Mesendoderm (in vitro differentiated cells): ENCODE measurements around the gene LDLRAD2.

Source experiments
- DNase-seq: peaks from one replicate; pipeline ENCODE4 v3.0.0; 2013
- H2AK5ac ChIP-seq: 2 replicates; pipeline ENCODE4 v1.6.1; 2013; ENCODE audit warnings: low read length, inconsistent platforms
- H2BK120ac ChIP-seq: 2 replicates; pipeline ENCODE4 v1.6.1; 2013; ENCODE audit warnings: low read depth, mild to moderate bottlenecking, low read length, moderate library complexity, mixed read lengths
- H2BK15ac ChIP-seq: replicated peaks from 2 replicates; pipeline ENCODE4 v1.6.1; 2013; ENCODE audit warnings: low read depth, mild to moderate bottlenecking, moderate library complexity
- H2BK5ac ChIP-seq: 2 replicates; pipeline ENCODE4 v1.6.1; 2013; ENCODE audit warnings: low read length, inconsistent platforms
- H3K18ac ChIP-seq: 2 replicates; pipeline ENCODE4 v1.6.1; 2013; ENCODE audit warnings: mild to moderate bottlenecking, low read length, mixed read lengths
- H3K23ac ChIP-seq: one replicate; pipeline ENCODE4 v1.6.1; 2013; ENCODE audit warnings: low read length
- H3K27ac ChIP-seq: 2 replicates; pipeline ENCODE4 v1.5.1; 2013; ENCODE audit warnings: low read depth, mild to moderate bottlenecking, inconsistent platforms, low read length, moderate library complexity
- H3K27me3 ChIP-seq: 2 replicates; pipeline ENCODE4 v1.6.1; 2013; ENCODE audit warnings: low read length, control low read depth, mild to moderate bottlenecking, inconsistent platforms; ENCODE audit not compliant: insufficient read depth, poor library complexity
- H3K36me3 ChIP-seq: 2 replicates; pipeline ENCODE4 v1.6.1; 2013; ENCODE audit warnings: low read length, inconsistent platforms; ENCODE audit not compliant: control insufficient read depth, insufficient read depth
- H3K4ac ChIP-seq: one replicate; pipeline ENCODE4 v1.6.1; 2013; ENCODE audit warnings: low read depth, mild to moderate bottlenecking, low read length, moderate library complexity
- H3K4me1 ChIP-seq: 2 replicates; pipeline ENCODE4 v1.6.1; 2013; ENCODE audit warnings: low read depth, low read length, inconsistent platforms; ENCODE audit not compliant: control insufficient read depth
- H3K4me2 ChIP-seq: 2 replicates; pipeline ENCODE4 v1.6.1; 2013; ENCODE audit warnings: low read length
- H3K4me3 ChIP-seq: 2 replicates; pipeline ENCODE4 v1.5.1; 2013; ENCODE audit warnings: mild to moderate bottlenecking, low read length
- H3K56ac ChIP-seq: one replicate; pipeline ENCODE4 v1.6.1; 2013; ENCODE audit warnings: low read length
- H3K79me1 ChIP-seq: 2 replicates; pipeline ENCODE4 v1.6.1; 2013; ENCODE audit warnings: low read length, inconsistent platforms
- H3K79me2 ChIP-seq: 2 replicates; pipeline ENCODE4 v1.6.1; 2013; ENCODE audit warnings: mild to moderate bottlenecking, low read length; ENCODE audit not compliant: control insufficient read depth, insufficient read depth
- H3K9ac ChIP-seq: 2 replicates; pipeline ENCODE4 v1.6.1; 2013; ENCODE audit warnings: low read length, inconsistent platforms
- H4K5ac ChIP-seq: one replicate; pipeline ENCODE4 v1.6.1; 2013; ENCODE audit warnings: low read length
- H4K8ac ChIP-seq: one replicate; pipeline ENCODE4 v1.6.1; 2013; ENCODE audit warnings: low read depth, mild to moderate bottlenecking, control low read depth, low read length, moderate library complexity
- WGBS: extraction: QIAGEN DNeasy Blood & Tissue Kit; methylation state at CpG from one replicate; pipeline ENCODE4 v1.1.7; 2013; ENCODE audit warnings: low lambda C conversion rate, missing lambda C conversion rate; ENCODE audit not compliant: insufficient coverage; ENCODE audit errors: extremely low coverage; 5-methylcytosine and 5-hydroxymethylcytosine counted together

Gene LDLRAD2

GRCh38 chr1:21874328-21874727, 62.3 kb downstream of the LDLRAD2 start:
- Histone ChIP-seq H2BK15ac (no peak overlapping the region), H4K5ac (no peak overlapping the region), H3K36me3 (peaks cover 2% of the 10 kb centered on the region), H4K8ac (no peak overlapping the region), H2BK5ac (no peak overlapping the region), H3K4ac (no peak overlapping the region), H3K9ac (no peak overlapping the region), H3K27ac (no peak overlapping the region), H2AK5ac (no peak overlapping the region), H3K56ac (no peak overlapping the region), H3K79me2 (no peaks in the 10 kb centered on the region), H3K79me1 (no peaks in the 10 kb centered on the region), H3K23ac (no peak overlapping the region), H3K27me3 (no peaks in the 10 kb centered on the region), H3K4me1 (no peaks in the 10 kb centered on the region), H3K18ac (no peak overlapping the region), H2BK120ac (no peak overlapping the region), H3K4me3 (no peak overlapping the region), H3K4me2 (no peak overlapping the region)
- DNase-seq = no peak
- WGBS = no CpG with 5 or more reads among the region's 16 CpGs
